Brain microvascular endothelial cell (primary cell): Measurements from ENCODE around the gene BLOC1S5.

Experiments
- DNase-seq: peaks from one replicate; pipeline ENCODE4 v3.0.0-alpha.2; 2020
- H3K27ac ChIP-seq: fragments of 250-450 bp; sonication (Bioruptor Pico); 2 replicates; pipeline ENCODE4 v1.5.1; 2020; ENCODE audit warnings: mild to moderate bottlenecking, moderate library complexity
- H3K27me3 ChIP-seq: fragments of 250-450 bp; sonication (Bioruptor Pico); replicated peaks from 2 replicates; pipeline ENCODE4 v1.5.1; 2020; ENCODE audit warnings: mild to moderate bottlenecking
- H3K36me3 ChIP-seq: fragments of 250-450 bp; sonication (Bioruptor Pico); replicated peaks from 2 replicates; pipeline ENCODE4 v1.5.1; 2020; ENCODE audit warnings: mild to moderate bottlenecking
- H3K4me3 ChIP-seq: 2 replicates; pipeline ENCODE4 v1.5.1; 2011; ENCODE audit warnings: low read depth, mild to moderate bottlenecking, control low read depth, low read length, moderate library complexity
- CTCF ChIP-seq: IDR thresholded peaks from 2 replicates; pipeline ENCODE4 v1.5.1; 2011; ENCODE audit warnings: low read depth, mild to moderate bottlenecking, moderate library complexity, low read length, control low read depth, inconsistent platforms; ENCODE audit errors: missing control alignments
- in situ Hi-C: cut with HindIII; loops from 2 replicates; pipeline ENCODE4 v1.10.0; 2017; ENCODE audit warnings: low sequenced_read_pairs, low pct_ligation_motif_present

The BLOC1S5 gene

GRCh38 chr6:8029243-8029870, 34.8 kb downstream of the BLOC1S5 start:
- no peaks in the 10 kb centered on the region for H3K36me3 ChIP-seq
- in situ Hi-C loops = no loop called here
- TF ChIP-seq CTCF = no peak
- H3K27me3 ChIP-seq = no peaks in the 10 kb centered on the region
- DNase-seq = no peak
- no peak overlapping the region for H3K27ac ChIP-seq
- no peak overlapping the region for H3K4me3 ChIP-seq

GRCh38 chr6:8027965-8028651, 36.1 kb downstream of the BLOC1S5 start:
- no peak overlapping the region for H3K27ac ChIP-seq
- peak; percentile 24 for DNase-seq

GRCh38 chr6:8026800-8027199, 37.4 kb downstream of the BLOC1S5 start:
- Histone ChIP-seq H3K4me3 (no peak overlapping the region), H3K36me3 (no peaks in the 10 kb centered on the region), H3K27ac (no peak overlapping the region), H3K27me3 (no peaks in the 10 kb centered on the region)
- in situ Hi-C loops = no loop called here
- no peak for DNase-seq
- no peak for TF ChIP-seq CTCF

More at GRCh38 chr6:8027965-8028651, 36.1 kb downstream of the BLOC1S5 start:
- in situ Hi-C loops = no loop called here
- Histone ChIP-seq H3K27me3 (no peaks in the 10 kb centered on the region), H3K36me3 (no peaks in the 10 kb centered on the region), H3K4me3 (no peak overlapping the region)
- TF ChIP-seq CTCF = no peak

- no peak for TF ChIP-seq CTCF
- H3K27ac ChIP-seq = no peak overlapping the region
- H3K27me3 ChIP-seq = no peaks in the 10 kb centered on the region
- H3K36me3 ChIP-seq = no peaks in the 10 kb centered on the region
- DNase-seq = no peak
- no peak overlapping the region for H3K4me3 ChIP-seq
- in situ Hi-C loops = no loop called here
These were observed 39.0 kb downstream of the BLOC1S5 start for GRCh38 chr6:8025191-8025590.

GRCh38 chr6:8023638-8024037, 40.6 kb downstream of the BLOC1S5 start:
- in situ Hi-C loops = no loop called here
- Histone ChIP-seq H3K4me3 (no peak overlapping the region), H3K27ac (no peak overlapping the region), H3K36me3 (no peaks in the 10 kb centered on the region), H3K27me3 (no peaks in the 10 kb centered on the region)
- DNase-seq = no peak
- TF ChIP-seq CTCF = no peak
